IMR-90 (cell line): ENCODE results near the gene MPZL1.
A peak's percentile ranks its signal among the peaks of the same experiment; 100 is the strongest.

Experiments used
- BHLHE40 ChIP-seq: fragments of 150-350 bp; IDR thresholded peaks from 2 replicates; pipeline ENCODE4 v1.6.1; 2016; ENCODE audit warnings: mild to moderate bottlenecking, low read depth, low read length
- CEBPB ChIP-seq: IDR thresholded peaks from 2 replicates; pipeline ENCODE4 v1.6.1; 2012; ENCODE audit warnings: low read depth, low read length, improper control_type of control experiment
- FOS ChIP-seq: fragments of 150-350 bp; IDR thresholded peaks from 2 replicates; pipeline ENCODE4 v1.6.1; 2016; ENCODE audit warnings: low read depth, low read length
- MAFK ChIP-seq: IDR thresholded peaks from 2 replicates; pipeline ENCODE4 v1.6.1; 2012; ENCODE audit warnings: low read depth, low read length, improper control_type of control experiment
- MAZ ChIP-seq: IDR thresholded peaks from 2 replicates; pipeline ENCODE4 v1.6.1; 2012; ENCODE audit warnings: low read depth, mild to moderate bottlenecking, low read length, improper control_type of control experiment, moderate library complexity, borderline replicate concordance
- POLR2A ChIP-seq: IDR thresholded peaks from 2 replicates; pipeline ENCODE4 v1.6.1; 2012; ENCODE audit warnings: mild to moderate bottlenecking, low read depth, low read length
- RCOR1 ChIP-seq: IDR thresholded peaks from 2 replicates; pipeline ENCODE4 v1.6.1; 2012; ENCODE audit warnings: mild to moderate bottlenecking, low read length, improper control_type of control experiment; ENCODE audit not compliant: insufficient replicate concordance
- RFX5 ChIP-seq: IDR thresholded peaks from 2 replicates; pipeline ENCODE4 v1.8.0; 2012; ENCODE audit warnings: low read depth, mild to moderate bottlenecking, low read length, moderate library complexity
- TF ChIP-seq, protein P1 (sequence below): conservative IDR thresholded peaks from 2 replicates; pipeline ENCODE4 v1.5.1; 2012; ENCODE audit warnings: mild to moderate bottlenecking, low read depth, low read length, improper control_type of control experiment
- TF ChIP-seq, protein P2 (sequence below): fragments of 150-350 bp; IDR thresholded peaks from 2 replicates; pipeline ENCODE4 v1.6.1; 2017; ENCODE audit warnings: mild to moderate bottlenecking, antibody characterized with exemption, low read length, low read depth

DNA sequence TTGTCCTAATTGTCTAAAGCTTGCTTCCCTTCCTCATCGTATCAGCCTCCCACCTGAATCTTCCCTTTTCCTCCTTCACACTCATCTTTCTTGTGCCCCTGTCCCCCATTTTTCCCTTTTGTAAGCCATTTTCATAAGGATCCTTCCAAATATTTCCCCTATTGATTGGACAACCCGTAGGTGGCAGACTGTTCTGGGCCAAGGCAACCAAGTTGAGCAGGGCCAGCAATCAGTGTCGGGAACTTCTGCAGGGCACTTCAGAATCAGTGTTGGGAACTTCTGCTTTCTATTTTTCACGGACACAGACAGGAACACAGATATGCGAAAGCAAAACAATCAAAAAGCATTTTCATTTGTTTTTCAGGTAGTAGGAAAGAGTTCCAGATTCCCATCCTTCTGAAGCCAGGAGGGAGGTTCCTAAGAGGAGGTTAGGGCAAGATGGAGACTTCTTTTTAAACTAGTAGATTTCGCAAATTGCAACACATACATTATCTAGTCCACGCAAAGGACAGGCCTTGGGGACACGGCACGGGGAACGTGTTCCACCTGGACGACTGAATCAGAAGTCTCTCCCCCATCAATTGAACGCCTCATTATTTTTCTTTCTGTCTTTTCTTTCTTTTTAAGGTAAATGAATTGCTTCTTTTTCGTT lies 691 bp upstream of the MPZL1 start:
- TF ChIP-seq POLR2A (no peak; the same call in 1 of the 2 replicates), CEBPB (peak; percentile 70), RCOR1 (no peak), FOS (no peak), BHLHE40 (no peak), MAZ (no peak), MAFK (no peak), RFX5 (no peak)
- TF ChIP-seq, protein P1, sequence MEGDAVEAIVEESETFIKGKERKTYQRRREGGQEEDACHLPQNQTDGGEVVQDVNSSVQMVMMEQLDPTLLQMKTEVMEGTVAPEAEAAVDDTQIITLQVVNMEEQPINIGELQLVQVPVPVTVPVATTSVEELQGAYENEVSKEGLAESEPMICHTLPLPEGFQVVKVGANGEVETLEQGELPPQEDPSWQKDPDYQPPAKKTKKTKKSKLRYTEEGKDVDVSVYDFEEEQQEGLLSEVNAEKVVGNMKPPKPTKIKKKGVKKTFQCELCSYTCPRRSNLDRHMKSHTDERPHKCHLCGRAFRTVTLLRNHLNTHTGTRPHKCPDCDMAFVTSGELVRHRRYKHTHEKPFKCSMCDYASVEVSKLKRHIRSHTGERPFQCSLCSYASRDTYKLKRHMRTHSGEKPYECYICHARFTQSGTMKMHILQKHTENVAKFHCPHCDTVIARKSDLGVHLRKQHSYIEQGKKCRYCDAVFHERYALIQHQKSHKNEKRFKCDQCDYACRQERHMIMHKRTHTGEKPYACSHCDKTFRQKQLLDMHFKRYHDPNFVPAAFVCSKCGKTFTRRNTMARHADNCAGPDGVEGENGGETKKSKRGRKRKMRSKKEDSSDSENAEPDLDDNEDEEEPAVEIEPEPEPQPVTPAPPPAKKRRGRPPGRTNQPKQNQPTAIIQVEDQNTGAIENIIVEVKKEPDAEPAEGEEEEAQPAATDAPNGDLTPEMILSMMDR, result peak; percentile 48
- TF ChIP-seq, protein P2, sequence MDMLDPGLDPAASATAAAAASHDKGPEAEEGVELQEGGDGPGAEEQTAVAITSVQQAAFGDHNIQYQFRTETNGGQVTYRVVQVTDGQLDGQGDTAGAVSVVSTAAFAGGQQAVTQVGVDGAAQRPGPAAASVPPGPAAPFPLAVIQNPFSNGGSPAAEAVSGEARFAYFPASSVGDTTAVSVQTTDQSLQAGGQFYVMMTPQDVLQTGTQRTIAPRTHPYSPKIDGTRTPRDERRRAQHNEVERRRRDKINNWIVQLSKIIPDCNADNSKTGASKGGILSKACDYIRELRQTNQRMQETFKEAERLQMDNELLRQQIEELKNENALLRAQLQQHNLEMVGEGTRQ, result no peak
